Panc1 (cell line): ENCODE results near the gene COMMD6. TPM values are rescaled to one million over a fixed set of nuclear protein-coding genes. Genes with fewer than 3 reads are reported as not detected.

Experiments
- ATAC-seq: fragments of 200-7000 bp; cut with Tn5 transposase; 2 replicates; pipeline ENCODE4 v1.9.1; 2020; ENCODE audit warnings: mild to moderate bottlenecking, moderate library complexity
- BruUV-seq: library from RNA; stranded (reverse); fragments of 400-500 nt; replicated peaks from 2 replicates; lab custom pipeline; 2021; lab: Mats Ljungman, UMichigan
- CTCF ChIA-PET: fragments of 300-600 bp; sonication (Branson Sonifier 250); formaldehyde crosslinking; loops from one replicate; lab custom pipeline; 2022; ENCODE audit warnings: antibody characterized with exemption; lab: Charles Lee
- POLR2A ChIA-PET: fragments of 300-600 bp; sonication (Branson Sonifier 250); formaldehyde crosslinking; loops from one replicate; lab custom pipeline; 2022; ENCODE audit warnings: antibody characterized with exemption; lab: Charles Lee
- DNase-seq: peaks from one replicate; pipeline ENCODE4 v3.0.0-alpha.2; 2010; ENCODE audit warnings: low read depth, low spot score
- H3K27ac ChIP-seq: 2 replicates; pipeline ENCODE4 v1.5.1; 2011; ENCODE audit warnings: mild to moderate bottlenecking, low read length, inconsistent platforms
- H3K27me3 ChIP-seq: fragments of 200-500 bp; sonication (Bioruptor generic); 2 replicates; pipeline ENCODE4 v1.6.0; 2014; ENCODE audit warnings: low read length, inconsistent platforms; ENCODE audit not compliant: control insufficient read depth, insufficient read depth
- H3K36me3 ChIP-seq: fragments of 200-500 bp; sonication (Bioruptor generic); 2 replicates; pipeline ENCODE4 v1.5.1; 2014; ENCODE audit warnings: inconsistent platforms, mild to moderate bottlenecking, low read length, moderate library complexity; ENCODE audit not compliant: control insufficient read depth, insufficient read depth
- H3K4me1 ChIP-seq: 2 replicates; pipeline ENCODE4 v1.5.1; 2011; ENCODE audit warnings: inconsistent platforms, mild to moderate bottlenecking, low read length, moderate library complexity; ENCODE audit not compliant: control insufficient read depth, insufficient read depth
- H3K4me3 ChIP-seq, 2 experiments: 2 replicates each; pipeline ENCODE4 v1.5.1; 2011 to 2012; ENCODE audit warnings: low read depth in 2 of 2, low read length in 2 of 2, mild to moderate bottlenecking in 2 of 2, inconsistent platforms in 1 of 2, moderate library complexity in 1 of 2
- H3K9me3 ChIP-seq: fragments of 200-500 bp; sonication (Bioruptor generic); 2 replicates; pipeline ENCODE4 v1.5.1; 2014; ENCODE audit warnings: low read depth, mild to moderate bottlenecking, inconsistent platforms, low read length, moderate library complexity; ENCODE audit not compliant: control insufficient read depth, insufficient read depth
- POLR2AphosphoS5 ChIP-seq: IDR thresholded peaks from 2 replicates; pipeline ENCODE4 v1.6.1; 2012; ENCODE audit warnings: mild to moderate bottlenecking, low read depth, low read length, moderate library complexity
- SIN3A ChIP-seq: IDR thresholded peaks from 2 replicates; pipeline ENCODE4 v1.6.1; 2012; ENCODE audit warnings: low read depth, mild to moderate bottlenecking, low read length, moderate library complexity, borderline replicate concordance; ENCODE audit not compliant: insufficient read depth
- TCF7L2 ChIP-seq: IDR thresholded peaks from 2 replicates; pipeline ENCODE4 v1.6.1; 2011; ENCODE audit warnings: mild to moderate bottlenecking, low read depth, low read length, inconsistent platforms
- in situ Hi-C: cut with HindIII; loops from 2 replicates; pipeline ENCODE4 v1.10.0; 2016; ENCODE audit warnings: low sequenced_read_pairs, low pct_unique_long_range_greater_than_20kb
- intact Hi-C: fragments of 100-400 bp; cut with micrococcal nuclease; formaldehyde crosslinking; loops from one replicate; pipeline ENCODE4 v1.10.0; 2022; ENCODE audit not compliant: unreplicated experiment
- total RNA-seq: library from RNA; stranded (reverse); gene quantifications from one replicate; pipeline ENCODE4 v1.2.1, GENCODE V29; 2021; ENCODE audit not compliant: unreplicated experiment
- TF ChIP-seq, protein P1 (sequence below): fragments of 450-650 bp; IDR thresholded peaks from 2 replicates; pipeline ENCODE4 v1.5.1; 2017; ENCODE audit warnings: mild to moderate bottlenecking
- TF ChIP-seq, protein P2 (sequence below), 2 experiments: IDR thresholded peaks; 2 replicates each; pipeline ENCODE4 v1.6.1; 2011 to 2012; ENCODE audit warnings: low read depth in 2 of 2, control low read depth in 1 of 2, low read length in 1 of 2, mild to moderate bottlenecking in 1 of 2, moderate library complexity in 1 of 2; ENCODE audit not compliant: insufficient read depth in 1 of 2

COMMD6 gene
- total RNA-seq, 1 experiment from 2014 or later = 97.4 TPM

DNA sequence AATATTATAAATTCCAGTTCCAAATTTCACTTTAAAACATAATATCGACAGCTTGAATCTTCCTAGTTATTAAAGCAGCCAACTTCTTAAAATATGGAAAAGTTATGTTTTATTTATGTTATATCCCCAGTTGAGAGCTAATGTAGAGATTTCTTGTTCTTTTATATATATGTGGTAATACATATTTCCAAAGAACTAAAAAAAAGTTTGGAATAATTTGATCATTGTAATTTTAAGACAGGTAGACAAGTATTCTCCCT is 54.9 kb downstream of the COMMD6 start:
- ChIA-PET POLR2A (no interaction called here), CTCF (interaction anchor here (0.7 to 1.1 kb wide), 2 partner anchors 35 to 110 kb away, joined by 4 read pairs; no protein-coding TSS in a partner anchor)
- Histone ChIP-seq H3K9me3 (no peaks in the 10 kb centered on the region), H3K27me3 (no peaks in the 10 kb centered on the region), H3K27ac (peak overlapping the region; percentile 54), H3K4me1 (no peaks in the 10 kb centered on the region), H3K36me3 (no peaks in the 10 kb centered on the region), H3K4me3 (peak overlapping the region; percentile 54 to 66)
- TF ChIP-seq POLR2AphosphoS5 (no peak), SIN3A (no peak), TCF7L2 (no peak)
- TF ChIP-seq, protein P1, sequence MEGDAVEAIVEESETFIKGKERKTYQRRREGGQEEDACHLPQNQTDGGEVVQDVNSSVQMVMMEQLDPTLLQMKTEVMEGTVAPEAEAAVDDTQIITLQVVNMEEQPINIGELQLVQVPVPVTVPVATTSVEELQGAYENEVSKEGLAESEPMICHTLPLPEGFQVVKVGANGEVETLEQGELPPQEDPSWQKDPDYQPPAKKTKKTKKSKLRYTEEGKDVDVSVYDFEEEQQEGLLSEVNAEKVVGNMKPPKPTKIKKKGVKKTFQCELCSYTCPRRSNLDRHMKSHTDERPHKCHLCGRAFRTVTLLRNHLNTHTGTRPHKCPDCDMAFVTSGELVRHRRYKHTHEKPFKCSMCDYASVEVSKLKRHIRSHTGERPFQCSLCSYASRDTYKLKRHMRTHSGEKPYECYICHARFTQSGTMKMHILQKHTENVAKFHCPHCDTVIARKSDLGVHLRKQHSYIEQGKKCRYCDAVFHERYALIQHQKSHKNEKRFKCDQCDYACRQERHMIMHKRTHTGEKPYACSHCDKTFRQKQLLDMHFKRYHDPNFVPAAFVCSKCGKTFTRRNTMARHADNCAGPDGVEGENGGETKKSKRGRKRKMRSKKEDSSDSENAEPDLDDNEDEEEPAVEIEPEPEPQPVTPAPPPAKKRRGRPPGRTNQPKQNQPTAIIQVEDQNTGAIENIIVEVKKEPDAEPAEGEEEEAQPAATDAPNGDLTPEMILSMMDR = peak; percentile 54; the same call in 1 of the 2 replicates
- TF ChIP-seq, protein P2, sequence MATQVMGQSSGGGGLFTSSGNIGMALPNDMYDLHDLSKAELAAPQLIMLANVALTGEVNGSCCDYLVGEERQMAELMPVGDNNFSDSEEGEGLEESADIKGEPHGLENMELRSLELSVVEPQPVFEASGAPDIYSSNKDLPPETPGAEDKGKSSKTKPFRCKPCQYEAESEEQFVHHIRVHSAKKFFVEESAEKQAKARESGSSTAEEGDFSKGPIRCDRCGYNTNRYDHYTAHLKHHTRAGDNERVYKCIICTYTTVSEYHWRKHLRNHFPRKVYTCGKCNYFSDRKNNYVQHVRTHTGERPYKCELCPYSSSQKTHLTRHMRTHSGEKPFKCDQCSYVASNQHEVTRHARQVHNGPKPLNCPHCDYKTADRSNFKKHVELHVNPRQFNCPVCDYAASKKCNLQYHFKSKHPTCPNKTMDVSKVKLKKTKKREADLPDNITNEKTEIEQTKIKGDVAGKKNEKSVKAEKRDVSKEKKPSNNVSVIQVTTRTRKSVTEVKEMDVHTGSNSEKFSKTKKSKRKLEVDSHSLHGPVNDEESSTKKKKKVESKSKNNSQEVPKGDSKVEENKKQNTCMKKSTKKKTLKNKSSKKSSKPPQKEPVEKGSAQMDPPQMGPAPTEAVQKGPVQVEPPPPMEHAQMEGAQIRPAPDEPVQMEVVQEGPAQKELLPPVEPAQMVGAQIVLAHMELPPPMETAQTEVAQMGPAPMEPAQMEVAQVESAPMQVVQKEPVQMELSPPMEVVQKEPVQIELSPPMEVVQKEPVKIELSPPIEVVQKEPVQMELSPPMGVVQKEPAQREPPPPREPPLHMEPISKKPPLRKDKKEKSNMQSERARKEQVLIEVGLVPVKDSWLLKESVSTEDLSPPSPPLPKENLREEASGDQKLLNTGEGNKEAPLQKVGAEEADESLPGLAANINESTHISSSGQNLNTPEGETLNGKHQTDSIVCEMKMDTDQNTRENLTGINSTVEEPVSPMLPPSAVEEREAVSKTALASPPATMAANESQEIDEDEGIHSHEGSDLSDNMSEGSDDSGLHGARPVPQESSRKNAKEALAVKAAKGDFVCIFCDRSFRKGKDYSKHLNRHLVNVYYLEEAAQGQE (IDR thresholded peaks at IDR 0.05; ENCODE audit: insufficient read depth in 1 of 2, low read depth in 2 of 2, low read length in 1 of 2) = no peak
- in situ Hi-C loops = no loop called here
- no TSS peak for BruUV-seq
- intact Hi-C loops = loop anchor here (5.0 to 10.0 kb wide), 2 partner anchors 62 to 110 kb away; partner anchors contain the start of gene UCHL3
- no peak for DNase-seq
- no peak for ATAC-seq

DNA sequence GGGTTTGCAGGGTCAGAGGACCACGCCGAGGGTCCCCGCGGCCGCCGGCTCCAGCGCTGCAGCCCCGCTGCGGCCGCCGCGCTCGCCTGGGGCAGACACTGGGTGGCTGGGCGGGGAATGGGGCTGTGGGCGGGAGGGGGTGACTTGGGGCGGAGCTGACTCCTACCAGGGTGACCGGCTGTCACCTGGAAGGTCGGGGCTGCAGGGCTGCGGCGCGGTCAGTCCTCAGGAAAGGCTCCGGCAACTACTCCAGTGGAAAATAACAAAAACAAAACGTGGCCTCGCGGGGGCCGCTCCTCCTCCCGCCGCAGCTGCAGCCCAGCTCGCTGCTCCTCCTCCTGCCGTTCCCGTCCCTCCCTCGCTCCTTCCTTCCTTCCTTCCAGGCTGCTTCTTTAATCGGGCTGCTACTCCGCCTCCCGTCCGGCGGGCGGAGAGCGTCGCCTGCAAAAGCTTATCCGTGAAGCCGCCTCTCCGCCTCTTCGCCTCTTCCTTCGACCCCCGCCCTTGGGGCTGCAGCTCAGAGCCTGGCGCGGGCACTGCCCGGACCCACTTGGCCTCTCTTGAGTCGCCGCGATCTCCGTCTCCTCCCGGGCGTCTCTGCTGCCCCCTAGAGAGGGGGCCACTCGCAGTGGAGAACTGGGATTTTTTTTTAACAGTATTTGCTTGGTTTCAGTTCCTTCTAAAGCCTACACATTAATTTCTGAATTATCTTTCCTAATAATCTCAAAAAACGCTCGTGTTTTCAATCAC is 55.4 kb downstream of the COMMD6 start, which contains the start of gene TBC1D4:
Gene TBC1D4 (minus strand): TSS at position 100 of the 750 bp plus-strand sequence. CDS start 402 bp downstream, outside the sequence.
- ATAC-seq = peak; percentile 91
- BruUV-seq = no TSS peak
- DNase-seq = peak; percentile 52
- H3K27ac ChIP-seq = peak within 1 kb of the TSS; percentile 54
- CTCF ChIA-PET = interaction anchor here (0.6 to 1.1 kb wide), 4 partner anchors 36 to 383 kb away, joined by 3 to 4 read pairs (median 4); no protein-coding TSS in a partner anchor
- peak within 1 kb of the TSS; percentile 54 to 66 for H3K4me3 ChIP-seq
- no peaks in the 10 kb centered on the region for H3K9me3 ChIP-seq
- no peaks in the 10 kb centered on the region for H3K27me3 ChIP-seq
- no peaks in the 10 kb centered on the region for H3K36me3 ChIP-seq
- intact Hi-C loops = loop anchor here (5.0 to 10.0 kb wide), 2 partner anchors 63 to 110 kb away; partner anchors contain the start of gene UCHL3
- H3K4me1 ChIP-seq = no peaks in the 10 kb centered on the region
- TF ChIP-seq, protein P1 = peak; percentile 89
- TF ChIP-seq SIN3A = no peak
- TF ChIP-seq, protein P2 (IDR thresholded peaks at IDR 0.05; ENCODE audit: insufficient read depth in 1 of 2, low read depth in 2 of 2, low read length in 1 of 2) = no peak
- POLR2A ChIA-PET = no interaction called here
- in situ Hi-C loops = no loop called here
